ENCODE data around the gene PCID2.

DNA sequence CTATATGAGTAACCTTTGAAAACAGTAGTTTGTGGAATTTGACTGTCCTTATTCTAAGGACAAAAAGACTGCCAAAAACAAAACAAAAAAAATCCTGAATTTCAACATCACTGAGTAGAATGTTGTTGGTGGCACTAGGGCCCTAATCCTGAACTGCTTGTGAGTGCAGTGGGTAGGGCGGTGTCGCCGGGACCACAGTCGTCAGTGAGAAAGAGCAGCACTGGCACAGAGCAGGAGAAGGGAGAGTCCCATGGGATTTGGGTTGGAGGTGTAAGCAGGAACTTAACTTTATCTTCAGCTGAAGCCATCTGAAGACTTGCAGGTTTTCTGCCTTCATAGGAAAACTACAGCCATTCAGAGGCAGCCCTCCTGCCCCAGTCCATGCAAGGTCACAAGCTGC, 5.6 kb downstream of the PCID2 start:
- TF ChIP-seq, protein P1, sequence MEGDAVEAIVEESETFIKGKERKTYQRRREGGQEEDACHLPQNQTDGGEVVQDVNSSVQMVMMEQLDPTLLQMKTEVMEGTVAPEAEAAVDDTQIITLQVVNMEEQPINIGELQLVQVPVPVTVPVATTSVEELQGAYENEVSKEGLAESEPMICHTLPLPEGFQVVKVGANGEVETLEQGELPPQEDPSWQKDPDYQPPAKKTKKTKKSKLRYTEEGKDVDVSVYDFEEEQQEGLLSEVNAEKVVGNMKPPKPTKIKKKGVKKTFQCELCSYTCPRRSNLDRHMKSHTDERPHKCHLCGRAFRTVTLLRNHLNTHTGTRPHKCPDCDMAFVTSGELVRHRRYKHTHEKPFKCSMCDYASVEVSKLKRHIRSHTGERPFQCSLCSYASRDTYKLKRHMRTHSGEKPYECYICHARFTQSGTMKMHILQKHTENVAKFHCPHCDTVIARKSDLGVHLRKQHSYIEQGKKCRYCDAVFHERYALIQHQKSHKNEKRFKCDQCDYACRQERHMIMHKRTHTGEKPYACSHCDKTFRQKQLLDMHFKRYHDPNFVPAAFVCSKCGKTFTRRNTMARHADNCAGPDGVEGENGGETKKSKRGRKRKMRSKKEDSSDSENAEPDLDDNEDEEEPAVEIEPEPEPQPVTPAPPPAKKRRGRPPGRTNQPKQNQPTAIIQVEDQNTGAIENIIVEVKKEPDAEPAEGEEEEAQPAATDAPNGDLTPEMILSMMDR (IDR thresholded peaks at IDR 0.05), result no peak
- TF ChIP-seq POLR2AphosphoS5 (IDR thresholded peaks at IDR 0.05; ENCODE audit: low read depth, low read length), result no peak
